ENCODE data around the gene ASTL. TPM values are rescaled to one million over a fixed set of nuclear protein-coding genes. Genes with fewer than 3 reads are reported as not detected.

ASTL gene
- total RNA-seq, 1 donor from 2014 or later = not detected

DNA sequence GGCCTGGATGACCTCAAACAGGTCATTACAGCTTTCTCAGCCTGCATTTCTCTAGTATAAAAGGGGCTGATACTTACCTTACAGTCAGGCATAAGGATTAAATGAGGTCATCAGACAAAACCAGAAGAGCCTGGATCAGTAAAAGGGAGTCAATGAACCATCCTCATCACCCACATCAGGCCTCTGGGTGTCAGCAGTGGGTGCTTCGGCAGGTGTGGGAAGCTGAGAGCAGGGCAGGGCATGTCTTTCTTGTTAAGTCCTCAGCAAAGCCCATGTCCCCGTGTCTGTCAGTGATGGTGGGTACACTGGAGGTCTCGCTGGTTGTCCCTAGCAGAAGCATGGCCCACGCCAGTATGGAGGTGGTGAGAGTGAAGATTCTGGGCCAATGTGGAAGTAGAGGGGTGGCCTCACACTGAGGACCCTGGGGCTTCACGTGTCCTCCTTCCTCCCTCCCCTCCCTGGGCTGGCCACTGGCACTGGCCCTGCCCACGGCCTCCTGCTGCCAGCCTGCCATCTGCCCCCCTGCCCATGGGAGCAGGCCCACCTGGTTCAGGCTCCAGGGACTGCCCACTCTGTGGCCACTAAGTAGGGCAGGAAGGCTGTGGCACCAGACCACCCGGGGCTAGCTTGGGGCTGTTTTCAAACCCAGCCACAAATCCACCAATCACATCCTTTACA lies 26.3 kb downstream of the ASTL start:
- no peak overlapping the region for H3K27ac Mint-ChIP-seq (ENCODE audit: unreplicated experiment)
- H3K36me3 Mint-ChIP-seq (ENCODE audit: unreplicated experiment) = no peaks in the 10 kb centered on the region
- no peak overlapping the region for H3K4me3 Mint-ChIP-seq (ENCODE audit: unreplicated experiment)
- no peaks in the 10 kb centered on the region for H3K9me3 Mint-ChIP-seq (ENCODE audit: unreplicated experiment)
- peaks cover 8% of the 10 kb centered on the region for H3K27me3 Mint-ChIP-seq (ENCODE audit: unreplicated experiment)
- no peak for DNase-seq (ENCODE audit: extremely low spot score, unreplicated experiment)
- H3K4me1 Mint-ChIP-seq (ENCODE audit: unreplicated experiment) = peaks cover 12% of the 10 kb centered on the region
- TF ChIP-seq, protein P1, sequence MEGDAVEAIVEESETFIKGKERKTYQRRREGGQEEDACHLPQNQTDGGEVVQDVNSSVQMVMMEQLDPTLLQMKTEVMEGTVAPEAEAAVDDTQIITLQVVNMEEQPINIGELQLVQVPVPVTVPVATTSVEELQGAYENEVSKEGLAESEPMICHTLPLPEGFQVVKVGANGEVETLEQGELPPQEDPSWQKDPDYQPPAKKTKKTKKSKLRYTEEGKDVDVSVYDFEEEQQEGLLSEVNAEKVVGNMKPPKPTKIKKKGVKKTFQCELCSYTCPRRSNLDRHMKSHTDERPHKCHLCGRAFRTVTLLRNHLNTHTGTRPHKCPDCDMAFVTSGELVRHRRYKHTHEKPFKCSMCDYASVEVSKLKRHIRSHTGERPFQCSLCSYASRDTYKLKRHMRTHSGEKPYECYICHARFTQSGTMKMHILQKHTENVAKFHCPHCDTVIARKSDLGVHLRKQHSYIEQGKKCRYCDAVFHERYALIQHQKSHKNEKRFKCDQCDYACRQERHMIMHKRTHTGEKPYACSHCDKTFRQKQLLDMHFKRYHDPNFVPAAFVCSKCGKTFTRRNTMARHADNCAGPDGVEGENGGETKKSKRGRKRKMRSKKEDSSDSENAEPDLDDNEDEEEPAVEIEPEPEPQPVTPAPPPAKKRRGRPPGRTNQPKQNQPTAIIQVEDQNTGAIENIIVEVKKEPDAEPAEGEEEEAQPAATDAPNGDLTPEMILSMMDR (IDR thresholded peaks at IDR 0.05) = no peak

DNA sequence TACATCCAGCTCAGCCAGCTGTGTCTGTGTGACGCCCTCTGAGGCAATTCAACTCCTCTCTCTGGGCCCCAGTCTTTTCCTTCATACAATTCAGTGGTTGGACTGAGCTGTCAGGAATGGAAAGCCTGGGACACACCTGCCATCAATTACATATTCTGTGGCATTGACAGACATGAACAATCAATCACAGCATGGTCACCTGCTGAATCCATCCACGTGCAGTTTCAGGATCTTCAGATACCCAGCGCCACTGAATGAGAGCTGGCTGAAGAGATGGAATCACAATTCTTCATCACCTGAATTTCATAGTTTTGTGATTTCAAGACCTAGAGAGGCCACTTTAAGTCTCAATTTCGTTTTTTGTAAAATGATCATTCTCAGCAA lies 27.1 kb downstream of the ASTL start:
- Mint-ChIP-seq H3K9me3 (ENCODE audit: unreplicated experiment) (no peaks in the 10 kb centered on the region), H3K4me1 (ENCODE audit: unreplicated experiment) (peaks cover 12% of the 10 kb centered on the region), H3K4me3 (ENCODE audit: unreplicated experiment) (no peak overlapping the region), H3K27ac (ENCODE audit: unreplicated experiment) (no peak overlapping the region), H3K36me3 (ENCODE audit: unreplicated experiment) (no peaks in the 10 kb centered on the region), H3K27me3 (ENCODE audit: unreplicated experiment) (peaks cover 8% of the 10 kb centered on the region)
- TF ChIP-seq, protein P1 (IDR thresholded peaks at IDR 0.05) = no peak
- no peak for DNase-seq (ENCODE audit: extremely low spot score, unreplicated experiment)

DNA sequence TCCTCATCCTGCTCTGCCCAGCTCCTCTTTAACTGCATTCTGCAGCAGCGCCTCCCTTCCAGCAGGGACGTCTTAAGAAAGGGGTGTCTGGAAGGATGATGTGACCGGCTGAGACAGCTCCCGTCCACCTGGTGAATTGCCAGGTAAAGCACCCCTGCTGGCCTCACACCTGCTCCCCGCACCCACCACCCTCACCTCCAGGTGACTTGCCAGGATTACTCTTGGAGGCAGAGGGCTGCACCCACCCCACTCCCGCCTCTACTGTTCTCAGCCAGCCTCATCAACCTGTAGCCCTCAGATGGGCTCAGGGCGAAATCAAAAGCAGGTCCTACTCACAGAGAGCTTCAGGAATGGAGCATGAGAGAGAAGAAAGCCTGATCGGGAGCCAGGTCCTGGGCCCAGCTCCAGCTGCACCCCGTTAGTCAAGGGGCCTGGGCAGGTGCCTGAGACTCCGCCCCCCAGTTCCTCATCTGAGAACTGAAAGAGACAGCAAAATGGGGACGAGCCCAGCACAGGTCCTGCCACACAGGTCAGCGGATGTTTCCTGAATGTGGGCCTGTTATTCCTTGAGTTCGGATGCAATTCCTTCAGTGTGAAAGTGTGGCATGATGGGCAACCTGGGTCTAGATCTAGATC lies 27.6 kb downstream of the ASTL start:
- Mint-ChIP-seq H3K9me3 (ENCODE audit: unreplicated experiment) (no peaks in the 10 kb centered on the region), H3K4me1 (ENCODE audit: unreplicated experiment) (peaks cover 12% of the 10 kb centered on the region), H3K27ac (ENCODE audit: unreplicated experiment) (no peak overlapping the region), H3K36me3 (ENCODE audit: unreplicated experiment) (no peaks in the 10 kb centered on the region), H3K4me3 (ENCODE audit: unreplicated experiment) (no peak overlapping the region), H3K27me3 (ENCODE audit: unreplicated experiment) (peaks cover 7% of the 10 kb centered on the region)
- DNase-seq (ENCODE audit: extremely low spot score, unreplicated experiment) = no peak
- TF ChIP-seq, protein P1 (IDR thresholded peaks at IDR 0.05) = no peak

DNA sequence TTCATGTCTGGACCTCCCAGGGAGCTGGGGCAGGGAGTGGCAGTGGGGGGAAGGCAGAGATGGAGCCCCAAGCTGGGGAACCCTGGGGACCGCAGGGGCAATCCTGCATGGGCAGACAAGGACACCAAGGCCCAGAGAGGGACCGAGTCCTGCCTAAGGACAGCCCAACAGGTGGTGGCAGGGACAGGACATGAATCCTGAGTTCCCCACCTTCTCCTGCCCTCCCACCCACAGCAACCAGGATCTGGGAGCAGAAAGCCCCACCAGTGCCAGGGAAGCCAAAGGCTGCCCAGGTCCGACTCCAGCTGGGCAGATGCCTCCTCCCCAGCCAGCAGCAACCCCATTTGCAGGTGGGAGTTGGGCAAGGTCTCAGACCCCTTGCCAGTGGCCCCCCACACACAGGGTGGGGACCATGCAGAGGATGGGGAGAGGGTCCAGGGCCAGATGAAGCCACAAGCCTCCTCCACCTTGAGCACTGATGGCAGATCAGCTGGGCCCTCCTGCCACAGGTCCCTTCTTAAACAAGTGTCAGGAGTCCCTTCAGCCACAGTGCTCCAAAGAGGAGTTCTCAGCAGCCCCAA lies 28.3 kb downstream of the ASTL start:
- no peak overlapping the region for H3K27ac Mint-ChIP-seq (ENCODE audit: unreplicated experiment)
- no peak for DNase-seq (ENCODE audit: extremely low spot score, unreplicated experiment)
- no peaks in the 10 kb centered on the region for H3K27me3 Mint-ChIP-seq (ENCODE audit: unreplicated experiment)
- H3K4me3 Mint-ChIP-seq (ENCODE audit: unreplicated experiment) = no peak overlapping the region
- peaks cover 12% of the 10 kb centered on the region for H3K4me1 Mint-ChIP-seq (ENCODE audit: unreplicated experiment)
- TF ChIP-seq, protein P1 (IDR thresholded peaks at IDR 0.05) = no peak
- H3K36me3 Mint-ChIP-seq (ENCODE audit: unreplicated experiment) = no peaks in the 10 kb centered on the region
- peaks cover 7% of the 10 kb centered on the region for H3K9me3 Mint-ChIP-seq (ENCODE audit: unreplicated experiment)

DNA sequence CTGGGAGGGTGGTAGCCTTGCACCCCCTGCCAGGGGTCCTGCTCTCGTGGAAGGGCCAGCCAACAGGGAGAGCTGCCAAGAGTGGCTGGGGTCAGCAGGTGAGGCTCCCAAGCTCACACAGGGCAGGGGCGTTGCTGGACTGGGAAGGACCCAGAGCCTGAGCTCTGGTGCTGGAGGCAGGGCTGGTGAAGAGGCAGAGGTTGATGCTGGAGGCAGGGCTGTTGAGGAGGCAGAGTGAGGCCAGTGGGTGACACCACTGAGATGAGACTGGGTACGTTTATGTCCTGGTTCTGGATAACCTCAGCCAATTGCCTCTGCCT lies 29.0 kb downstream of the ASTL start:
- no peaks in the 10 kb centered on the region for H3K27me3 Mint-ChIP-seq (ENCODE audit: unreplicated experiment)
- no peaks in the 10 kb centered on the region for H3K36me3 Mint-ChIP-seq (ENCODE audit: unreplicated experiment)
- TF ChIP-seq, protein P1 (IDR thresholded peaks at IDR 0.05) = no peak
- DNase-seq (ENCODE audit: extremely low spot score, unreplicated experiment) = no peak
- H3K4me1 Mint-ChIP-seq (ENCODE audit: unreplicated experiment) = peaks cover 12% of the 10 kb centered on the region
- peaks cover 9% of the 10 kb centered on the region for H3K9me3 Mint-ChIP-seq (ENCODE audit: unreplicated experiment)
- H3K4me3 Mint-ChIP-seq (ENCODE audit: unreplicated experiment) = no peak overlapping the region
- H3K27ac Mint-ChIP-seq (ENCODE audit: unreplicated experiment) = no peak overlapping the region

All from osteocyte (in vitro differentiated cells).